Cardiac fibroblast (primary cell): ENCODE results near the gene GCH1.

Experiments used
- DNase-seq, 2 donors: peaks; one replicate each; pipeline versions ENCODE4 v3.0.0 to v3.0.0-alpha.2; 2010; ENCODE audit warnings: low read depth in 2 of 2
- H3K4me3 ChIP-seq, 2 donors: replicated peaks in 1 of 2; 1 replicate in 1 of 2; 2 replicates in 1 of 2; pipeline ENCODE4 v1.5.1; 2011; ENCODE audit warnings: low read depth in 2 of 2, low read length in 2 of 2, mild to moderate bottlenecking in 2 of 2, moderate library complexity in 1 of 2
- TF ChIP-seq, protein P1 (sequence below): IDR thresholded peaks from one replicate; pipeline ENCODE4 v1.5.1; 2011; ENCODE audit warnings: low read depth, mild to moderate bottlenecking, low read length, inconsistent platforms

The GCH1 gene

DNA sequence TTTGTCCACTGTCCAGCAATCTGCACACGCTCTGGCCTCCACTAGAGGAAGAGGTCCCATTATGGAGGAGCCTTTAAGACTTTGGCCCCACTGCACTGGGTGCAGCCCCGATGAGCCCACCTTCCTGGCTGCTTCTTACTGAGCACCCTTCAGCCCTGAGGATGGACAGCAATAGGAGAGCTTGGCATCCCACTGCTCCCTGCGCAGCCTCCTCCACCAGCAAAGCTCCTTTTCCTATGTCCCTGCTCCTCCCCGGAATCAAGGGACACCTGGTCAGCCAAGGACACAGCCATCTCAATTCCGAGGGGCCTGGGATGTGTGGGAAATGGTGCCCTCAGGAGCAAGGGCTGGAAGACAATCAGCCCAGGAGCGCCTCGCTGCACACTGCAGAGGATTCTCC, 94.7 kb downstream of the GCH1 start:
- DNase-seq: no peak
- no peak overlapping the region for H3K4me3 ChIP-seq
- TF ChIP-seq, protein P1, sequence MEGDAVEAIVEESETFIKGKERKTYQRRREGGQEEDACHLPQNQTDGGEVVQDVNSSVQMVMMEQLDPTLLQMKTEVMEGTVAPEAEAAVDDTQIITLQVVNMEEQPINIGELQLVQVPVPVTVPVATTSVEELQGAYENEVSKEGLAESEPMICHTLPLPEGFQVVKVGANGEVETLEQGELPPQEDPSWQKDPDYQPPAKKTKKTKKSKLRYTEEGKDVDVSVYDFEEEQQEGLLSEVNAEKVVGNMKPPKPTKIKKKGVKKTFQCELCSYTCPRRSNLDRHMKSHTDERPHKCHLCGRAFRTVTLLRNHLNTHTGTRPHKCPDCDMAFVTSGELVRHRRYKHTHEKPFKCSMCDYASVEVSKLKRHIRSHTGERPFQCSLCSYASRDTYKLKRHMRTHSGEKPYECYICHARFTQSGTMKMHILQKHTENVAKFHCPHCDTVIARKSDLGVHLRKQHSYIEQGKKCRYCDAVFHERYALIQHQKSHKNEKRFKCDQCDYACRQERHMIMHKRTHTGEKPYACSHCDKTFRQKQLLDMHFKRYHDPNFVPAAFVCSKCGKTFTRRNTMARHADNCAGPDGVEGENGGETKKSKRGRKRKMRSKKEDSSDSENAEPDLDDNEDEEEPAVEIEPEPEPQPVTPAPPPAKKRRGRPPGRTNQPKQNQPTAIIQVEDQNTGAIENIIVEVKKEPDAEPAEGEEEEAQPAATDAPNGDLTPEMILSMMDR: no peak

DNA sequence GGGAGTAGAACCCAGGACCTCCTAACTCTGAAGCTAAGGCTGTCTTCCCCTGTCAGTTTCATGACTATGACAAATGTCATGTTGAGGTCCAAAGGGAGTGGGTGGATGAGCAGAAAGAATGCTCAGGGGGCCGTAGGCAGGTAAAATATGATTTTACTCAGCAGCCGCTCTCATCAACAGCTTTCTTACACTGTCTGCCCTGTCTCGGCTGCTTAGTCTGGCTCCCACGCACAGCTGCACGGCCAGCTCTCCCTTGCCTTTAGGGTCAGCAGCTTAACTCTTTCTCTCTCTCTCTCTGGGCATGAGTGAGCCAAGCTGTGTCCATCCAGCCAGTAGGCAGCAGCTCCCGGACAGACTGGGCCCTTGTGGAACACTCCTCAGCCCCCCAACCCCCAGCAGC, 95.2 kb downstream of the GCH1 start:
- no peak overlapping the region for H3K4me3 ChIP-seq
- TF ChIP-seq, protein P1: no peak
- DNase-seq: no peak

DNA sequence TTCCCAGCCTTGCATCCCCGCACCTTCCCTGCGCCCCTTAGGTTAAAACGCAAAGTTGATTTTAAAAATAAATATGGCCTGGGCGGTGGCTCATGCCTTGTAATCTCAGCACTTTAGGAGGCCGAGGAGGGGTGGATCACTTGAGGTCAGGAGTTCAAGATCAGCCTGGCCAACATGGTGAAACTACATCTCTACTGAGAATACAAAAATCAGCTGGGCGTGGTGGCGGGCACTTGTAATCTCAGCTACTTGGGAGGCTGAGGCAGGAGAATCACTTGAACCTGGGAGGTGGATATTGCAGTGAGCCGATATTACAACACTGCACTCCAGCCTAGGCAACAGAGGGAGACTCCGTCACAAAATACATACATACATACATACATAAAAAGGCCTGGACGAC, 96.0 kb downstream of the GCH1 start:
- no peak for DNase-seq
- TF ChIP-seq, protein P1: no peak
- no peak overlapping the region for H3K4me3 ChIP-seq

DNA sequence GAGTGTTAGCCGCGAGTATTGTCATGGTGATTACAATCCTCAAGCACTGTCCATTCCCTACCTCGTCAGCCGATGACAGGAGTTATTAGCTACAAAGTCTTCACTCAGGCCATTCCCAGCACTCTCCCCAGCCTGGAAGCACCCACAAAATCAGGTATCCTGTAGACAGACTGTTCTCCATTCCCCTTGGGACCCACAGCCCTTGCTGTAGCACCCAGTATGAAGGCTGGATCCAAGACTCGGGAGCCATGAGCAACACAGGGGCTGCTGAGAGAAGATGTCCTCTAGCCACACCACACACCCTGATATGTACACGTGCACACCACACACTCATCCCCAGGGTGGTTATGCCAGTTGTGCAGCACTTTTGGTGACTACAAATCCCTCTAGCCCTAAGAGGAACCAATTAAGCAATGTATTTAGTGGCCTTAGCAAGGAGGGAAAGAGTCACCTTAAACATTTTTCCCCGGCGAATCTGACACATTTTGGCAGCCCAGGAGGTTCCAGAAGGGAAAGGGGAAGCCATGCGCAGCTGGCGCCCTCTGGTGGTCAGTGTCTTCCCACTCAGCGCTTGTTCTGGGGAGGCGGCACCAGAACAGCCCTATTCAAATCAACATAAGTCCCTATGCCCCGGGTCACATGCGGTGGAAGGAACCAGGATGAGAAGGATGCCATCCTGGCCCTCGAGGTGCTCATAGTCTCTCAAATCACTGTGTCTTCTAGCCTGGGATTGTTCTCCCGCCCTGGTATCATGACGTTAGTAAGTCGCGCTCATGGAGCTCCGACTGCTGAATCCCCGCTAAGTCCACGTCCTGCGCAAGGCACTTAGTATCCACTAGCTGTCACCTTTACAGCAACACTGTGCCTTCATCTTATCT, 96.9 kb downstream of the GCH1 start:
- DNase-seq: peak; percentile 86 to 89
- TF ChIP-seq, protein P1: peak; percentile 95
- H3K4me3 ChIP-seq: no peak overlapping the region

DNA sequence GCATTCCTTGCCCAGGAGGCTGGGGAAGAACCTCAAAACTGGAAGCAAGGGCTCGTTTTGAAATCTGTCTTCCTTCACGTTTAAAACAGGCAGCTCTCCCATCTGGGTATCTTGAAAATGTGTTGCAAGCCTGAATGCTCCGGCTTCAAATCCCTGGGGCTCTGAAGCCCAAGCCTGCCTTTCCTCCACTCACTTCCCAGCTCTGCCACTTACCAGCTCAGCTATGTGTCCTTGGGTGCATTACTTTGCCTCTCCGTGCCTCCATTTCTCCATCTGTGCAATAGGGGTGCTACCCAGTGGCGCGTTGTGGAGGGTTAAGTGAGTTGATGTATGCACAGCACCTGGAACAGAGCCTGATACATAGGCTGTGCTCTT, 97.6 kb downstream of the GCH1 start:
- peak; percentile 19 to 58 for DNase-seq
- TF ChIP-seq, protein P1: no peak
- H3K4me3 ChIP-seq: no peak overlapping the region

DNA sequence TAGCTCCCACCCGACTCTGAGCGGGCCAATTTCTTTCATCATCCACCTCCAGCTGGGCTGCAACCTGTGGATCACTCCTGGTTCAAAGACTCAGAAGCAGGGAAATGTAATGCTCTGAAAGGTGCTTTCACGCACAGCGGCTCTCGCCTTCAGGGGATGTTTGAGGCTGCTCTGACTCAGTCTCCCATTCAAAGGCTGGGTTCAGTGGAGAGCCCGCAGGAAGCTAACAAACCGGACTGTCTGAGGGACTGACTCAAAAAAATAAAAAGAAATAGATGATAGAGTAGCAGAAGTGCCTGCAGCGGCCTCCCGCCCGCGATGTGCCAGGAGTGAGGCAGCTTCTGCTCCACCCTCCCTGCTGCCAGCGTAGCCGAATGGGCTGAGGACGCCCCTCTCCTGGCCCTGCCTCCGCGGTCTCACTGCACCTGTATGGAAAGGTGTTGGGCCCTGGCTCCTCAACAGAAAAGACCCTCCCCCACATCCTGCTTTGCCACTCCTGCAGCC, 98.0 kb downstream of the GCH1 start:
- no peak overlapping the region for H3K4me3 ChIP-seq
- no peak for DNase-seq
- TF ChIP-seq, protein P1: no peak
